ENCODE data around the gene SNX9.
"Not testable (repeated sequence)": the region's sequence is repeated elsewhere in the genome, so short reads cannot be mapped to it uniquely, and the experiment has no call there.

SNX9 gene

DNA sequence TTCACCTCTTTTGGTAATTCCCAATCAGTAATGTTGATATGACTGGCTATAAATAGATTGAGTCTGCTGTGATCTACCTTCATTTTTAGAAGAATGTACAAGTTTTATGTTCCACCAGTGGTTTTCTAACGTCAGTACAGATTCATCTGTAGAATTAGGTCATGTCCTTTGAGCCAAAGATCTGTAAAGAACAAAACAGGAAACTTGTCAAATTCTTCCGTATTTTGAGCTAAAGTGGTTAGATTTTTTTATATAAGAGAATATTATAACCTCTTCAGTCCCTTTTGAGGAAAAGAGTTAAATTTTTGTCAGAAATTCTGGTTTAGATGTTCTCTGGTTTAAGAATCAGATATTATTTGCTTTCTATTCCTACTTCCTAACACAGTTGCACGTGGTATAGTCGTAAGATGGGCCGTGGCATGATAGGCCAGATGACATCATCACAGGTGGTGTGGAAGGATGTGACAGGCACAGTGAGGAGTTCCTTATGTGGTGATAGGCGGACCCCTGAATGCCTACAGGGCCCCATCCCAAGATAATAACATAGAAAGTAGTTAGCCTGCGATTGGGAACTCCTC, 62.3 kb downstream of the SNX9 start:
- no peak overlapping the region for H3K4me3 ChIP-seq (ENCODE audit: low read length)
- H3K36me3 ChIP-seq (ENCODE audit: insufficient read depth, low read length), result peaks cover 44% of the 10 kb centered on the region
- H3K27me3 ChIP-seq (ENCODE audit: control insufficient read depth, insufficient read depth, low read length), result no peaks in the 10 kb centered on the region
- no peak overlapping the region for H3K9ac ChIP-seq (ENCODE audit: low read depth, low read length)
- H3K4me2 ChIP-seq (ENCODE audit: low read length), result no peak overlapping the region
- no peaks in the 10 kb centered on the region for H3K4me1 ChIP-seq (ENCODE audit: control insufficient read depth, insufficient read depth, low read length)
- H3K9me3 ChIP-seq (replicated peaks; ENCODE audit: low read length), result no peaks in the 10 kb centered on the region

DNA sequence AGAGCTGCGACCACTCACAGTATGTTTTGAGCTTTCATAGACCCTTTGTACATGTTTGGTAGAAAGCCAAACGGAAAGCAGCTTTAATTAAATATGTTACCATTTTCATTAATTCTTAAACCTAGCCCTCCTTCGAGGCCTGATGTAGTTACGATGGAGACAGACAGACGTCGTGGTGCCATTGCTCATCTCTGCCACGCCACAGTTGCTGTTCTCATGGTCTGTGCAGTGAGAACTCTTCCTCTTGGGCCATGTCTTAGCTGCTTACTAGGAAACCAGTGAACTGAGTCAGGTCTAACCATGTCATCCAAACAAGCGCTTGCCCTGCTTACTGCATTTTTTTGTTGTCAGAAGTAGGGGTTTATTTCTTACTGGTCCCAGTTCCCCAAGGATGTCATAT, 62.8 kb downstream of the SNX9 start:
- H3K9ac ChIP-seq (ENCODE audit: low read depth, low read length), result no peak overlapping the region
- H3K4me3 ChIP-seq (ENCODE audit: low read length), result no peak overlapping the region
- peaks cover 41% of the 10 kb centered on the region for H3K36me3 ChIP-seq (ENCODE audit: insufficient read depth, low read length)
- no peaks in the 10 kb centered on the region for H3K27me3 ChIP-seq (ENCODE audit: control insufficient read depth, insufficient read depth, low read length)
- H3K9me3 ChIP-seq (replicated peaks; ENCODE audit: low read length), result no peaks in the 10 kb centered on the region
- no peaks in the 10 kb centered on the region for H3K4me1 ChIP-seq (ENCODE audit: control insufficient read depth, insufficient read depth, low read length)
- no peak overlapping the region for H3K4me2 ChIP-seq (ENCODE audit: low read length)

- Histone ChIP-seq H3K27me3 (ENCODE audit: control insufficient read depth, insufficient read depth, low read length) (no peaks in the 10 kb centered on the region), H3K36me3 (ENCODE audit: insufficient read depth, low read length) (peaks cover 39% of the 10 kb centered on the region), H3K9me3 (replicated peaks; ENCODE audit: low read length) (no peaks in the 10 kb centered on the region), H3K4me3 (ENCODE audit: low read length) (no peak overlapping the region), H3K9ac (ENCODE audit: low read depth, low read length) (no peak overlapping the region), H3K4me1 (ENCODE audit: control insufficient read depth, insufficient read depth, low read length) (no peaks in the 10 kb centered on the region), H3K4me2 (ENCODE audit: low read length) (no peak overlapping the region)
Observed at GRCh38 chr6:157887892-157888291, 64.8 kb downstream of the SNX9 start.

DNA sequence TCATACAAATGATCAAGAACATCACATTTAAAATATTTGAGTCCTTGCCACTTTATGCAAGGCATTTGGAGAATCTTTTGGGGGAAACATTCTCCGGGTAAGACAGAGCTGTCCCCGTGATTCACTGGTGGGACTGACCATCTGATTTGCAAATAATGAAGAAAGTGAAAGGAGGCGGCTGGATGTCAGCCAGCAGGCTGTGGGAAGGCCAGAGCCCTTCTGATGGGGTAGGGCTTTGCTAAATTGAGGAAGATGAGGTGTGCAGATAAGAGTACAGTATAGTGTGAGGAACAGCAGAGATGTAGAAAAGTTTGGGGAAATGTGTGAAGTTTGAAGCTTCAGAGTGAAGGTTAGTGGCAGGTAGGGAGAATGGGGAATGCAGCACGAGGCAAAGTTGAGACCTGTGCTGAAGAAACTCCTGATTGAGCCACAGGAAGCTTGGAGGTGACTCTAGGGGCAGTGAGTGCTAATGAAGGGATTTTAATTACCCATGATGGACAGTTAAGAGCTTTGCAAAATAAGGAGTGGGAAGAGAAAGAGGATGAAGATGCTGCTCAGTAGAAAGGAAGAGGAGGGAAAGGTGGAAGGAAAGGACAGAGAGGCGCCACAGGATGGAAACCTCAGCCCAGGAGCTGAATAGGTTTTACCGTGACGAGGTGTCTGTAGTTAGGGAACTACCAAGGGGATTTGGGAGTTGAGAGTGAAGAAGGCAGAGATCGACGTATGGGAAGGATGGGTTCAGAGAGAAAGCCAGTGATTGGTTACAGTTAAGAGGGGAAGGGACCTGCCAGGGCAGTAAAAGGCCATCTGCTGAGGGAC, 68.7 kb downstream of the SNX9 start:
- Histone ChIP-seq H3K36me3 (ENCODE audit: insufficient read depth, low read length) (peaks cover 17% of the 10 kb centered on the region), H3K4me2 (ENCODE audit: low read length) (no peak overlapping the region), H3K4me3 (ENCODE audit: low read length) (no peak overlapping the region), H3K9me3 (replicated peaks; ENCODE audit: low read length) (no peaks in the 10 kb centered on the region), H3K9ac (ENCODE audit: low read depth, low read length) (no peak overlapping the region), H3K4me1 (ENCODE audit: control insufficient read depth, insufficient read depth, low read length) (no peaks in the 10 kb centered on the region), H3K27me3 (ENCODE audit: control insufficient read depth, insufficient read depth, low read length) (no peaks in the 10 kb centered on the region)

DNA sequence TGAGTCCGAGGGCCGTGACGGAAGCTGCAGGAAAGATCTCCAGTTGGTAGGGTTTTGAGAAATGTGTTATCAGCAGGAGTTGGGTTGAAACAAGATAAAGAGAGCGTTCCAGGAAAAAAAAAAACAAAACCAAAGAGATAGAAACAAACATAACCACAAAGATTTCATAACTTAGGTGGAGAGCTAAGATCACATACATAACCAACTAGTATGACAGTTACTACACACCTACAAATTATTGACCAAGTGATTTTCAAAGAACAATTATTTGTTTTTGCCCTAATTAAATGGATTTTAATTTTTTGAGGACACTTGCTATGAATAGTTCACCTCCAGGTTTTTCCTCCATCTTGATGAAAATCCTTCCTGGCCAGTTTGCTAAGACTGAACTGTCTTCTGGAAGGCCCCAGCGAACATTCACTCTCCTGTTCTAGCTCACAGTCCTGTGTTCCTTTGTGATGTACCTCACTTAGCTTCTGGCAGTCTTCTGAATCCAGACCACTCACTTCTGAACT, 69.4 kb downstream of the SNX9 start:
- H3K4me3 ChIP-seq (ENCODE audit: low read length), result no peak overlapping the region
- no peak overlapping the region for H3K4me2 ChIP-seq (ENCODE audit: low read length)
- no peaks in the 10 kb centered on the region for H3K9me3 ChIP-seq (replicated peaks; ENCODE audit: low read length)
- H3K36me3 ChIP-seq (ENCODE audit: insufficient read depth, low read length), result peaks cover 21% of the 10 kb centered on the region
- H3K9ac ChIP-seq (ENCODE audit: low read depth, low read length), result no peak overlapping the region
- H3K27me3 ChIP-seq (ENCODE audit: control insufficient read depth, insufficient read depth, low read length), result no peaks in the 10 kb centered on the region
- no peaks in the 10 kb centered on the region for H3K4me1 ChIP-seq (ENCODE audit: control insufficient read depth, insufficient read depth, low read length)

GRCh38 chr6:157893238-157893637, 70.2 kb downstream of the SNX9 start:
- Histone ChIP-seq H3K36me3 (ENCODE audit: insufficient read depth, low read length) (peaks cover 21% of the 10 kb centered on the region), H3K4me3 (ENCODE audit: low read length) (no peak overlapping the region), H3K27me3 (ENCODE audit: control insufficient read depth, insufficient read depth, low read length) (no peaks in the 10 kb centered on the region)

DNA sequence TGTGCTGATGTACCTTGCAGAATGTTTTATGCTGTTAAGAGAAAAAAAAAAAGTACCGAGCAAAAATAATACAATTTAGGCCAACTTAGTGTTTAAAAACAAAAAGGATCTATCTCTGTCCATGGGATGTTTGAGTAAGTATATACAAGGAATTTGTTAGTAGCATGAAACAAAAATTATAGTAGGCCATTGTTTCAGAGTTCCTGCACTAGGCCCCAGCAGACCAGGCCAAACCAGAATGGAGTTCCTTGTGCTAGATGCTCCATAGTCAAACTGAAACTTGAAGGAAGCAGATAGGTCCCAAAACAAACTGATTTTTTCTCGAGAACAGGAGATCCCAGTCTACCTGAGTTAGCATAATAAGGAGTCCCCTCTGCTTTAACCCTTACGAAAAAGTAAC, 72.5 kb downstream of the SNX9 start:
- Histone ChIP-seq H3K9ac (ENCODE audit: low read depth, low read length) (no peak overlapping the region), H3K4me1 (ENCODE audit: control insufficient read depth, insufficient read depth, low read length) (no peaks in the 10 kb centered on the region), H3K27me3 (ENCODE audit: control insufficient read depth, insufficient read depth, low read length) (no peaks in the 10 kb centered on the region), H3K4me3 (ENCODE audit: low read length) (no peak overlapping the region), H3K9me3 (replicated peaks; ENCODE audit: low read length) (no peaks in the 10 kb centered on the region), H3K4me2 (ENCODE audit: low read length) (no peak overlapping the region), H3K36me3 (ENCODE audit: insufficient read depth, low read length) (peaks cover 29% of the 10 kb centered on the region)

More at GRCh38 chr6:157893238-157893637, 70.2 kb downstream of the SNX9 start:
- H3K4me2 ChIP-seq (ENCODE audit: low read length), result no peak overlapping the region
- no peaks in the 10 kb centered on the region for H3K4me1 ChIP-seq (ENCODE audit: control insufficient read depth, insufficient read depth, low read length)
- H3K9ac ChIP-seq (ENCODE audit: low read depth, low read length), result no peak overlapping the region
- no peaks in the 10 kb centered on the region for H3K9me3 ChIP-seq (replicated peaks; ENCODE audit: low read length)

- H3K9me3 ChIP-seq (replicated peaks; ENCODE audit: low read length), result no peaks in the 10 kb centered on the region
- peaks cover 24% of the 10 kb centered on the region for H3K36me3 ChIP-seq (ENCODE audit: insufficient read depth, low read length)
Observed at GRCh38 chr6:157896932-157897331, 73.9 kb downstream of the SNX9 start.

GRCh38 chr6:157898169-157898568, 75.1 kb downstream of the SNX9 start:
- Histone ChIP-seq H3K4me3 (ENCODE audit: low read length) (no peak overlapping the region), H3K4me1 (ENCODE audit: control insufficient read depth, insufficient read depth, low read length) (no peaks in the 10 kb centered on the region), H3K36me3 (ENCODE audit: insufficient read depth, low read length) (peaks cover 32% of the 10 kb centered on the region), H3K9ac (ENCODE audit: low read depth, low read length) (no peak overlapping the region), H3K4me2 (ENCODE audit: low read length) (no peak overlapping the region), H3K9me3 (replicated peaks; ENCODE audit: low read length) (no peaks in the 10 kb centered on the region), H3K27me3 (ENCODE audit: control insufficient read depth, insufficient read depth, low read length) (no peaks in the 10 kb centered on the region)

More at GRCh38 chr6:157896932-157897331, 73.9 kb downstream of the SNX9 start:
- H3K27me3 ChIP-seq (ENCODE audit: control insufficient read depth, insufficient read depth, low read length), result no peaks in the 10 kb centered on the region
- no peak overlapping the region for H3K4me3 ChIP-seq (ENCODE audit: low read length)
- H3K9ac ChIP-seq (ENCODE audit: low read depth, low read length), result no peak overlapping the region
- no peak overlapping the region for H3K4me2 ChIP-seq (ENCODE audit: low read length)
- no peaks in the 10 kb centered on the region for H3K4me1 ChIP-seq (ENCODE audit: control insufficient read depth, insufficient read depth, low read length)

DNA sequence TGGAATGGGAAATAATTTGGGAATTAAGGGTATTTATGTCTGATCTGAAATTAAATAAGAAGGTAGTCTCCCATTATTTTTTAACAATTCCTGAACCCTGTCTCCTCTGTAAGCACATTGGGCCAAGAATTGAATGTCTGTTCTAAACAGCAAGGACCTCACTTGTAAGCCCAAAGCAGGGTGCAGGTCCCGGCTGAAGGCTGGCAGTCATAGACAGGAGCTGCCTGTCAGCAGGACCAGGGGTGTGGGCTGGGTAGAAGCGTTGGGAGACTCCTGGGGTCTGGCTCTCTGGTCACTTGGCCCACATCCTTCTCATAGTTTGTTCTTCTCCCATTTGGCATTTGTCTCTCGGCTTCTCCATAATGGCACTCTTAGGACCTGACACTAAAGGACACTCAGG, 75.6 kb downstream of the SNX9 start:
- Histone ChIP-seq H3K4me1 (ENCODE audit: control insufficient read depth, insufficient read depth, low read length) (no peaks in the 10 kb centered on the region), H3K9ac (ENCODE audit: low read depth, low read length) (no peak overlapping the region), H3K27me3 (ENCODE audit: control insufficient read depth, insufficient read depth, low read length) (no peaks in the 10 kb centered on the region), H3K36me3 (ENCODE audit: insufficient read depth, low read length) (peaks cover 33% of the 10 kb centered on the region), H3K4me2 (ENCODE audit: low read length) (no peak overlapping the region), H3K9me3 (replicated peaks; ENCODE audit: low read length) (no peaks in the 10 kb centered on the region), H3K4me3 (ENCODE audit: low read length) (no peak overlapping the region)

DNA sequence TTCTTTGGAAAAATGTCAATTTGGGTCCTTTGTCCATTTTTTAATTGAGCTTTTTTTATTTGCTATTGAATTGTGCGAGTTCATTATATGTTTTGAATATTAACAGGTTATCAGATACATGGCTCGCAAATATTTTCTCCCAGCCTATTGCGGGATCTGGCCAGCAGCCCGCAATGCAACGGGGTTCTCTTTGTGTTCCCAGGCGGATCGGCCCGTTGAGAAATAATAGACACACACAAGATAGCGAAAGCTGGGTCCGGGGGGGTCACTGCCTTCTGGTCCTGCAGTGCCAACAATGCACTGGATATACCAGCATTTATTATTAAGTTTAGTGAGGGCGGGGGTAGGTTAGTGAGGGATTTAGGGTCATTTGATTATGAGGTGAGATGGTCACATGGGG, 77.2 kb downstream of the SNX9 start:
- peaks cover 40% of the 10 kb centered on the region for H3K36me3 ChIP-seq (ENCODE audit: insufficient read depth, low read length)
- not testable (repeated sequence) for H3K27me3 ChIP-seq (ENCODE audit: control insufficient read depth, insufficient read depth, low read length); H3K9ac ChIP-seq (ENCODE audit: low read depth, low read length)

GRCh38 chr6:157900751-157901150, 77.7 kb downstream of the SNX9 start:
- H3K27me3 ChIP-seq (ENCODE audit: control insufficient read depth, insufficient read depth, low read length); H3K4me2 ChIP-seq (ENCODE audit: low read length); H3K4me1 ChIP-seq (ENCODE audit: control insufficient read depth, insufficient read depth, low read length); H3K9ac ChIP-seq (ENCODE audit: low read depth, low read length); H3K4me3 ChIP-seq (ENCODE audit: low read length); H3K9me3 ChIP-seq (replicated peaks; ENCODE audit: low read length): not testable (repeated sequence)
- H3K36me3 ChIP-seq (ENCODE audit: insufficient read depth, low read length), result peaks cover 42% of the 10 kb centered on the region

More for the DNA sequence above, 77.2 kb downstream of the SNX9 start:
- H3K4me2 ChIP-seq (ENCODE audit: low read length); H3K4me3 ChIP-seq (ENCODE audit: low read length); H3K4me1 ChIP-seq (ENCODE audit: control insufficient read depth, insufficient read depth, low read length); H3K9me3 ChIP-seq (replicated peaks; ENCODE audit: low read length): not testable (repeated sequence)

All from skeletal muscle satellite cell (primary cell).